Right atrium auricular region (tissue), 2 donors: ENCODE results near the gene ZNF648. TPM values are rescaled to one million over a fixed set of nuclear protein-coding genes. Genes with fewer than 3 reads are reported as not detected.

Experiments
- DNase-seq: peaks from one replicate; pipeline ENCODE4 v3.0.0-alpha.2; 2019; ENCODE audit warnings: low spot score
- H3K27ac ChIP-seq, 2 donors: fragments of 200-600 bp; sonication (generic); 1 replicate in 1 of 2; 2 replicates in 1 of 2; pipeline ENCODE4 v1.5.1; 2016 to 2019
- H3K27me3 ChIP-seq, 2 donors: fragments of 200-600 bp; sonication (generic); one replicate each; pipeline versions ENCODE4 v1.5.1 to v1.6.0; 2017 to 2019
- H3K36me3 ChIP-seq: fragments of 200-600 bp; sonication (generic); one replicate; pipeline ENCODE4 v1.5.1; 2016
- H3K4me1 ChIP-seq, 2 donors: fragments of 200-600 bp; sonication (generic); one replicate each; pipeline versions ENCODE4 v1.5.1 to v1.6.0; 2017 to 2019
- H3K4me3 ChIP-seq, 2 donors: fragments of 200-600 bp; sonication (generic); 1 replicate in 1 of 2; 2 replicates in 1 of 2; pipeline ENCODE4 v1.5.1; 2017 to 2019; ENCODE audit warnings: mild to moderate bottlenecking in 1 of 2, moderate library complexity in 1 of 2
- H3K9me3 ChIP-seq, 2 donors: fragments of 200-600 bp; sonication (generic); one replicate each; pipeline ENCODE4 v1.5.1; 2019
- total RNA-seq, 2 donors: library from RNA; depleted of rRNA; stranded (reverse); fragments of >200 nt; gene quantifications; one replicate each; pipeline ENCODE4 v1.1.0, GENCODE V29; 2016
- TF ChIP-seq, protein P1 (sequence below), 2 donors: fragments of 200-600 bp; sonication (generic); IDR thresholded peaks; one replicate each; pipeline ENCODE4 v1.5.1; 2019; ENCODE audit warnings: antibody characterized with exemption in 2 of 2

ZNF648 gene
- total RNA-seq, 2 donors from 2014 or later = not detected

DNA sequence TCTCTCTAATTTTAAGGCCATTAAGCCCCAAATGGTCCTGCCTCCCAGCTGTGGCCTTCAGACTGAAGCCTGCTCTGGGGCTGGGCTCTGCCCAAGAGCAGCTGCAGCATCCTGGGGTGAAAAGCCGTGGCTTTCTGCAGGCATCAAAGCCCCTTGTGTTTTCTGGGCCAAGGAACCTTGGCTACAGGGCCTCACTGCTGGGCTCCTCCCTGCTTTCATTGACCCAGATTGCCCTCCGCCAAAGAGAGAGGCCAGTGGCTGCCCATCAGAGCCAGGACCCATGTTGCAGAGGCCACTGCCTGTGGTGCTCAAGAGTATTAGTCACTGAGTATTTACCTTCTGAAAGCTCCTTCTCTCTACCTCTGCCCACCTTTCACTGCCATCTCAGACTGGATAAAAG lies 1.6 kb downstream of the ZNF648 start:
- no peaks in the 10 kb centered on the region for H3K4me1 ChIP-seq
- DNase-seq = peak; percentile 52
- H3K27me3 ChIP-seq = peaks cover 0 to 6% of the 10 kb centered on the region in 2 donors
- H3K9me3 ChIP-seq = peaks cover 0 to 10% of the 10 kb centered on the region in 2 donors
- no peaks in the 10 kb centered on the region for H3K36me3 ChIP-seq
- no peak overlapping the region for H3K4me3 ChIP-seq
- TF ChIP-seq, protein P1, sequence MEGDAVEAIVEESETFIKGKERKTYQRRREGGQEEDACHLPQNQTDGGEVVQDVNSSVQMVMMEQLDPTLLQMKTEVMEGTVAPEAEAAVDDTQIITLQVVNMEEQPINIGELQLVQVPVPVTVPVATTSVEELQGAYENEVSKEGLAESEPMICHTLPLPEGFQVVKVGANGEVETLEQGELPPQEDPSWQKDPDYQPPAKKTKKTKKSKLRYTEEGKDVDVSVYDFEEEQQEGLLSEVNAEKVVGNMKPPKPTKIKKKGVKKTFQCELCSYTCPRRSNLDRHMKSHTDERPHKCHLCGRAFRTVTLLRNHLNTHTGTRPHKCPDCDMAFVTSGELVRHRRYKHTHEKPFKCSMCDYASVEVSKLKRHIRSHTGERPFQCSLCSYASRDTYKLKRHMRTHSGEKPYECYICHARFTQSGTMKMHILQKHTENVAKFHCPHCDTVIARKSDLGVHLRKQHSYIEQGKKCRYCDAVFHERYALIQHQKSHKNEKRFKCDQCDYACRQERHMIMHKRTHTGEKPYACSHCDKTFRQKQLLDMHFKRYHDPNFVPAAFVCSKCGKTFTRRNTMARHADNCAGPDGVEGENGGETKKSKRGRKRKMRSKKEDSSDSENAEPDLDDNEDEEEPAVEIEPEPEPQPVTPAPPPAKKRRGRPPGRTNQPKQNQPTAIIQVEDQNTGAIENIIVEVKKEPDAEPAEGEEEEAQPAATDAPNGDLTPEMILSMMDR (IDR thresholded peaks at IDR 0.05) = no peak
- no peak overlapping the region for H3K27ac ChIP-seq

DNA sequence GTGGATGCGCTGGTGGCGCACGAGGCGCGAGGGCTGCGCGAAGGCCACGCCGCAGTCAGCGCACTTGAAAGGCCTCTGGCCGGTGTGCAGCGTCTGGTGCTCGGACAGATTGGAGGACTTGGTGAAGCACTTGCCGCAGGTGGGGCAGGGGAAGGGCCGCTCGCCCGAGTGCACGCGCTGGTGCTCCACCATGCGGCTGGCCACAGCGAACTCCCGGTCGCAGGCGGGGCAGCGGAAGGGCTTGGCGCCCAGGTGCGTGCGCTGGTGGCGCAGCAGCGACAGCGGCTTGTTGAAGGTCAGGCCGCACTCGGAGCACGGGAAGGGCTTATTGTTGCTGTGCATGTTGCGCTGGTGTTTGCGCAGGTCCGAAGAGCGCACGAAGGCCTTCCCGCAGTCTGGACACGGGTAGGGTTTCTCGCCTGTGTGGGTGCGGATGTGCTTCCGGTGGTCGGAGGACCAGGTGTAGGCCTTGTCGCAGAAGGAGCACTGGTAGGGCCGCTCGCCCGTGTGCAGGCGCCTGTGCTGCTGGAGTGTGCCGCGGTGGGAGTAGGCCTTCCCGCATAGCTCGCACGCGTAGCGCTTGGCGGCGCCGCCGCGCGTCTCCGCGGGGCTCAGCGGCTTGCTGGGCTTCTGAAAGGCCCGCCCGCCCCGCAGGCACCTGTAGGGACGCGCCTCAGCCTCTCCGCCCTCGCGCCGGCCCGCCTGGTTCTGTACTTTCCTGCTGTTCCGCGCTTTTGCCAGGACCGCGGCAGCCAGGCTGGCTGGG lies 4.7 kb downstream of the ZNF648 start:
- peak; percentile 26 for DNase-seq
- Histone ChIP-seq H3K4me3 (peak overlapping the region in 1 of 2 donors; percentile 11), H3K27ac (no peak overlapping the region), H3K9me3 (no peaks in the 10 kb centered on the region), H3K27me3 (peaks cover 0 to 6% of the 10 kb centered on the region in 2 donors), H3K36me3 (no peaks in the 10 kb centered on the region), H3K4me1 (no peaks in the 10 kb centered on the region)
- TF ChIP-seq, protein P1 (IDR thresholded peaks at IDR 0.05) = no peak

DNA sequence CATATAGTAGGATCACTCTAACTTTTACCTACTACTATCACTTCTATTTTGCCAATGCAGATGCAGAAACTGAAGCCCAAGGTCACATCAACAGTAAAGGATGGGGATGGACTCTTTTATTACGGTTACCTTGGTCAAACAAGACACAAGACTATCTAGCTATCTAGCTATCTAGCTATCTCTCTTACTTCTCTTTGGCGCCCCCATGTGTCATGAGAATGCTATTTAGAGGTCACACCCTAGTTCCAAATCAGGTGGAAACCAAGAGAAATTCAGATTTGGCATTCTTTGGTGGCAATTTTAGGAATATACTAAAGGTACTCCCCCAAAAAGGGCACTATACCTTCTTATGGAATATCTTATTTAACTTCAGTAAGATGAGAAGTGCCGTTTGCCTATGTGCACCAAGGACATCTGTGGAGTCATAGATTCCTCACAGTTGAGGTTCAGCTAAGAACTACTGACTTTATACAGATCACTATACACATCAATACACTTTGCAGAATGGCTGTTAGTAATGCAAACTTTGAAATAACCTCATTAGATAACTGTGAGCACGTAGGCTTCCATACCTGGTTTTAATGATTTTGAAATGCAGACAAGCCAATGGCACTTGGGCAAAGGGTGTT lies 6.7 kb downstream of the ZNF648 start:
- Histone ChIP-seq H3K27me3 (peaks cover 0 to 6% of the 10 kb centered on the region in 2 donors), H3K4me3 (no peak overlapping the region), H3K36me3 (no peaks in the 10 kb centered on the region), H3K27ac (no peak overlapping the region), H3K9me3 (no peaks in the 10 kb centered on the region), H3K4me1 (no peaks in the 10 kb centered on the region)
- TF ChIP-seq, protein P1 (IDR thresholded peaks at IDR 0.05) = peak in 1 of 2 donors; percentile 55
- DNase-seq = no peak

DNA sequence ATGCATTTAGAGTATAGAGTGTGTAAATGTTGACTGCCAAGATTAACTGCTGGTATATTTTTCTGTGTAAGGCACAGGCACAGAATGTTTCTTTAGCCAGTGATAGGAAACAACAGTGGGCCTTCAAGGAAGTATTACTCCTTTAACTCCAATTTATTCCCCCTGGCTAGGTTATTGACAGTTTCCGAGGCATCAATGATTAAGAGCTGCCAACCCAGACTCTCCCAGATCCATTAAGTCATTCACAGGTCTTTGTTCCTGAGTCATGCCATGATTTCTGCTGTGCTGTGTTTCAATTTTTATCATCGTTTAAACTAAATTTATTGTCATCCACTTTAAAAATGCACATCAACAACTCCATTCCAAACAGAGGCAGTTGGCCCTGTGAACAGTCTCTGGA lies 9.2 kb downstream of the ZNF648 start:
- peaks cover 0 to 6% of the 10 kb centered on the region in 2 donors for H3K27me3 ChIP-seq

DNA sequence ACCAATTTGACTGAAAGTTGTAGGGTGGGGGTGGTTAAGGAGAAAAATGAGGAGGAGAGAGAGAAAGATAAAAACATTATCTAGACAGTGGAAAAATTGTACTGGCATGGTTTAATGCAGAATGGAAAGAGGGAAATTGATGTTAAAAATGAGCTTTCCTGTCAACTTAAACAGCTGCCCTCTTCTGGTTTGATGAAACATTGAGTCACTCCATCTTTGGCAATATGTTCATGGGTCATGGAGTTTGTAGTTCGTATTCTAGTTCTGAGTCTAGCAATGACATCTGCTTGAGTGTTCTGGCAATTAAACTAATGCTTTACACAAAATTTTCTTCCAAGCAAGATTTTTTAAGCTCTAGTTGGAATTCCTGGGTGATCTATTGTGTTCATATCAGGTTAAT lies 9.6 kb downstream of the ZNF648 start:
- TF ChIP-seq, protein P1 (IDR thresholded peaks at IDR 0.05) = no peak
- DNase-seq = no peak
- H3K9me3 ChIP-seq = no peaks in the 10 kb centered on the region
- no peak overlapping the region for H3K4me3 ChIP-seq
- H3K36me3 ChIP-seq = no peaks in the 10 kb centered on the region
- H3K27me3 ChIP-seq = peaks cover 0 to 3% of the 10 kb centered on the region in 2 donors
- H3K4me1 ChIP-seq = no peaks in the 10 kb centered on the region
- H3K27ac ChIP-seq = no peak overlapping the region

More for the DNA sequence above, 9.2 kb downstream of the ZNF648 start:
- no peak overlapping the region for H3K4me3 ChIP-seq
- no peaks in the 10 kb centered on the region for H3K36me3 ChIP-seq
- TF ChIP-seq, protein P1 (IDR thresholded peaks at IDR 0.05) = no peak
- H3K27ac ChIP-seq = no peak overlapping the region
- H3K4me1 ChIP-seq = no peaks in the 10 kb centered on the region
- no peak for DNase-seq
- no peaks in the 10 kb centered on the region for H3K9me3 ChIP-seq
